Tongue (tissue), 2 donors: ENCODE measurements around the gene CNGB1. TPM values are rescaled to one million over a fixed set of nuclear protein-coding genes. Genes with fewer than 3 reads are reported as not detected.
"Not testable (repeated sequence)": the region's sequence is repeated elsewhere in the genome, so short reads cannot be mapped to it uniquely, and the experiment has no call there.

Experiments used
- DNase-seq: peaks from one replicate; pipeline ENCODE4 v3.0.0-alpha.2; 2015
- total RNA-seq: library from RNA; depleted of rRNA; stranded (reverse); fragments of >200 nt; gene quantifications from one replicate; pipeline ENCODE4 v1.2.3, GENCODE V29; 2014

CNGB1 gene
- total RNA-seq, 1 donor from 2014 or later = 0.41 TPM

DNA sequence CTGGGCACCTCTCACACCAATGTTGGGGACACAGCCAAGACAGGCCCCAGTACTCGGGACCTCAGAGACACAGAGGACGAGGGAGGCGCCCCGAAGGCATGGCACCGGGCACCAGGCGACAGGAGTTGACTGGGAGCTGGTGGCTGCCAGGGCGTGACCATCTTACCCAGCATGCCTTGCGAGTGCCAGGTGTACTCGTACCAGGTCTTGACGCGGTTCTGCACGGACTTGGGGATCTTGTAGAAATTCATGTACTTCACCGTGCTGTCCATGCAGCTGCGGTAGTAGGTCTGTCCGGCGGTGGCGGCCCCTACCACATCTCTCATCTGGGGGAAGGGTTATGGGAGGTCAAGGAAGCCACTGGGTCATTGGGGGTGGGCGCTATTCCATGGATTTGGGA is 67.3 kb downstream of the CNGB1 start:
- DNase-seq = no peak

DNA sequence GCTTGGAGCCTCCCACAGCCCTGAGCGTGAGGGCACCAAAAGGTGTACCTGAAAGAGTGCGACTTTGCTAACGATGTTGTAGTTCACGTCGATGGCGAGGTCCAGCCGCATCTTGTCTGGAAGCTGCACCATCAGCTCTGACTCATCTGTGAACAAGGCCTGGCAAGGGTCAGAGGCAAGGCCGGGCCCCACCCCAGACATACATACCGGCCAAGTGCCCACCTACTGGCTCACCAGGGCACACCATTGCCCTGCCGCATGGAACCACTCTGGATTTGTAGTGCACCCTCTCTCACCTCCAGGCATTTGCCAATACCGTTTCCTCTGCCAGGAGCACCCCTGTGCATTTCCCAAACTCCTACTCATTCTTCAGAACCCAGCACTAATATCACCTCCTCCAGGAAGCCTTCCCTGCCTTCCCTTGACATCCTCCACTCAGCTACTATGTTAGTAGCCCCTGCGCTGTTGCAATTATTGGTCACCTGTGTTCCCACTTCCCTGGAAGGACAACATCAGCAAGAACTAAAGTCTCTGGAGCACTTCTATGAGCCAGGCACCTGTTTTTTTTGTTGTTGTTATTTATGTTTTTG is 69.4 kb downstream of the CNGB1 start:
- DNase-seq = no peak

DNA sequence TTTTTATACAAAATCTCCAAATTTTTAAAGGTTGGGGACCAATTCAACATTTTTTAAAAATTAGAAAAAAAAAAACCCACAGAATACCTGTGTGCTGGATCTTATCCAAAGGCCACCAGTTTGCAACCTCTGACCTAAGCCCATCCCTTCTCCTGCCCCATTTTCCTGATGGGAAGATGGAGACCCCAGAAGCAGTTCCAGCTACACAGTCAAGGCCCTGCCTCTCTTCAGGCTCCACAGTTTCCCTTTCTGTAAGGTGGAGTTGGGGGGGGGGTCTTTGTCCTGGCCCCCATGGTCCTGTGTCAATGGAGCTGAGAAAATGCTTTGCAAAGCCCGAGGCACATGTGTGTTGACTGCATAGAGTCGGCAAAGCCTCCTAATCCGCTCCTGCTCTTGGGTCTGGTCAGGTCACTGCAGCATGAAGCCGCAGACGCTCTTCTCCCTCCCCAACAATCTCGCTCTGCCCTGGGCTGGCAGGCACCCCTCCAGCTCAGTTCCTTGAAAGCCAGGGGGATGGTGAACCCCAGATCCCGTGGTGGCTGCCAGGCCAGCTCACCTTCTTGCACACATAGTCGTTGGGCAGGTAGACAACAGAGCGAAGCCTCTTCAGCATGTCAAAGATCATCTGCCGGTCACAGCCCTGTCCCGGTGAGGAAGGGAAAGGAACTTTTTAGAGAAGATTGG is 70.0 kb downstream of the CNGB1 start:
- no peak for DNase-seq

DNA sequence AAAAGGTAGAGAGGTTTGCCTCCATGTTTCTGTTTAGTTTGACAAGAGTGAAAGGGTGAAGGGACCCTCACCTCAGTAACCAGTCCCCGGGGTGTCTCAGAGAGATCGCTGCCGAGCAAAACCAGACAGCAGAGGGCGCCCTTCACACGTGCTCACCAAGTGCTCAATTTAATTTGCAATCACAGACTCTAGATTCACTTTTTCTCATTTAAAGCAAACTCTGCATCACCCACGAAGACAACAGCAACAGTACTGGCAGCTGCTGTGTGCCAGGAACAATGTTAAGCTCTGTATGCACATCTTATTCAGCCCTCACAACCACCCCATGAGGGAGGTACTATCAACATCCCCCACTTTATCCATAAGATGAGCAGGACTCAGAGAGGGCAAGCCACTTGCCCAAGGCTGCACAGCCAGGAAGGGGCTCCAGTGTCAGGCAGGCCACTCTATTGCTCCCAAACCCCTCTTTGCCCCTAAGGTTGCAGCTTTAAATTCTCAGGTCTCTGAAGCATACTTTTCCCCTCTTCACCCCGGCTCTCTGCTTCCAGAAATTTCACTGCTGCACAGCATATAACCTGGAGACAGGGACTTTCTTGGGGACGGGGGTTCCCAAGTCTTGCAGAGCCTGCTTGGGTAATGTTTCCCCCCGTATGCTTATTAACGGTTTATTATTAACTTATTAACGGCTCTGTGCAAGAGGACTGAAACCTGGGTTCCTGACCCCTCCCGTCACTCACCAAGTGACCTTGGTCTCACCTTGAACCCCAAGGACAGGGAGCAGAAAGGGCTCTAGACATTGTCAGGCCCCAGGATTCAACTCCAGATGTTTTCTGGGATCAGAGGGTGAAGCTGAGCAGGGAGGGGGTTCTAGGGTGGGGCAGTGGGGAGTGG is 70.9 kb downstream of the CNGB1 start:
- DNase-seq = peak; percentile 80

DNA sequence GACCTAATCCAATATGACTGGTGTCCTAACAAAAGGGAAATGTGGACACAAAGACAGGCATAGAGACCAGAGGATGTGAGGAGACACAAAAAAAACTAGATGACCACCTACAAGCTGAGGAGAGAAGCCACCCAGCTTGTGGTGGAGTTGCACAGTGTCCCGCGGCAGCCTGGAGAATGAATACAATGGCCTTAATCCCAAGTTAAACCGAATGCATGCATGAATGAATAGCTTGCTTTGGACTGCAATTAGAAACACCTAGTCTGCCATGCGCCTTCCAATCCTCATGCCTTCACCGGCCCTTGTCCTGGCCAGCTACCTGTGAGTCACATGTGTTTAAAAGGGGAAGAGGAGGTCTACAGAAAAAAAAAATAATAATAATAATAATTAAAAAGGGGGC is 72.0 kb downstream of the CNGB1 start:
- no peak for DNase-seq

DNA sequence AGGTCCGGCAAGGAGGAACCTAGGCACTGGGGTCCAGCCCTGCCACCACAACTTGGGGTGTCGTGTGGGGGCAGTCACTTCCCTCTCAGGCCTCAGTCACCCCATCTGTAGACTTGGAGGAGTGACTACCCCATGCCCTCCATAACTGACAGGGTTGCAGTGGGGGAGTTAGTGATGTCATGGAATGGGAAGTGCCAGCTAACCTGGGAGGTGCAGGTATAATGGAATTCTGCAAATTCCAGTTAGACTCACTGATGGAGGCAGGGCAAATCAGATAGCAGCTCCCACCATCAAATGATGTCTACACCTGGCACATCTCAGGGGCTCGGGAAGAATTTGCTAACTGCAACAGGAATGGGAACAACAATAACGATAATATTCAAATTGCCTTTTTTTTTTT is 72.9 kb downstream of the CNGB1 start:
- no peak for DNase-seq

DNA sequence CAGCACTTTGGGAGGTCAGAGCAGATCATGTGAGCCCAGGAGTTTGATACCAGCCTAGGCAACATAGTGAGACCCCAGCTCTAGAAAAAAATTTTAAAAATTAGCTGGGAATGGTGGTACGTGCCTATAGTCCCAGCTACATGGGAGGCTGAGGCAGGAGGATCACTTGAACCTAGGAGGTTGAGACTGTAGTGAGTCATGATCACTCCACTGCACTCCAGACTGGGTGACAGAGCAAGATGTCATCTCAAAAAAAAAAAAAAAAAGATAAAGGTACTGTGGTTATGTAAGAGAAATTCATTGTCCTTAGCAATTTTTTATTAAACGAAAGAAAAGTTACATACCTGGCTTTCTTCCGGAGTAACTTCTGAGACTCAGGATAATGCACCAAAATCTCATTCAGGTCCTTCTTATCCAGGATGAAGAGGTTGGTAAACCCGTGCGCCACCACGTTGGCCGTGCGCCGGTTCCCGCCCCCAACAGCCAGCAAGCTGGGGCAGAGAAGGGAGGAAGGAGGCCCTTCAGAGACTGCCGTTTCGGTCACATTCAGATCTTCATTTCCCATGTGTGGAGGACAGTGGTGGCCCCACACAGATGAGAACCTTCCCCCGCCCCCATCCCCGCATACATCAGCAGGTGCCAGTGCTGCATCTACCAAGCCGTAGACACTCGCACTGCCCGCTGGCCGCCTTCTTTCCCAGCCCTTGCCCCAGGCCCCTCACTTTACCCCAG is 73.7 kb downstream of the CNGB1 start:
- DNase-seq = no peak

DNA sequence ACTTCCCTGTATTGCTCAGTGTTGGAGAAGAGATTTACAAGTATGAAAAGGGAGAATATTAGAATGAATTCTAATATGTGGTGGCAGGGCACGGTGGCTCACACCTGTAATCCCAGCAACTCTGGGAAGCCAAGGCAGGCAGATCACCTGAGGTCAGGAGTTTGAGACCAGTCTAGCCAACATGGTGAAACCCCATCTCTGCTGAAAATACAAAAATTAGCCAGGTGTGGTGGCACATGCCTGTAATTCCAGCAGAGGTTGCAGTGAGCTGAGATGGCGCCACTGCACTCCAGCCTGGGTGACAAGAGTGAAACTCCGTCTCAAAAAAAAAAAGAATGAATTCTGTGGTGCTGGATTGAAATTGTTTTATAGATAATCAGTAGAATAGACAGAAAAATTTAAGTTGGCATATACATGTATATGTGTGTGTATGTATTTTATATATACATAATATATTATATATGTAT is 75.8 kb downstream of the CNGB1 start:
- DNase-seq = not testable (repeated sequence)

DNA sequence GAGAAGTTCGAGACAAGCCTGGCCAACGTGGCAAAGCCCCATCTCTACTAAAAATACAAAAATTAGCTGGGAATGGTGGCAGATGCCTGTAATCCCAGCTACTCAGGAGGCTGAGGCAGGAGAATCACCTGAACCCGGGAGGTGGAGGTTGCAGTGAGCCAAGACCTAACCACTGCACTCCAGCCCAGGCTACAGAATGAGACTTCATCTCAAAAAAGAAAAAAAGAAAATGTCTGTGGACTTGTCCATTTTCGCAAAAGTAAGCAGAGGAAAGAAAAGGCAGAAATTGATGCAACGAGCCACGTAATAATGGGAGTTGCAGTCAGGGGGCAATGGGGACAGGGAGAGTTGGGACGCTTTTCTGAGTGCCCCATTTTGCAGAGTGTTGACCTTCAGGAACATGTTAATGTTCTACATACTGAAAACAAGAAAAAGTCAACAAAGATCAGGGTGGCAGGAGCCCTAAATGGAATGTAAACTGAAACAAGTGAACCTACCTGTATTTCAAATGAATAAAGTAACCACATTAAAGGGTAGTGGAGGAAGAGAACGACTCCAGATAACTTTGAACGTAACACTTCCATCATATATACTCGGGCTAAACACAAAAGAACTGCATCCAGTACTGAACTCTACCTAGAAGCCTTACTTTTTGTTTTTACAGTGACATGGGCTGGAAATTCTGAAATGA is 76.4 kb downstream of the CNGB1 start:
- DNase-seq = no peak

DNA sequence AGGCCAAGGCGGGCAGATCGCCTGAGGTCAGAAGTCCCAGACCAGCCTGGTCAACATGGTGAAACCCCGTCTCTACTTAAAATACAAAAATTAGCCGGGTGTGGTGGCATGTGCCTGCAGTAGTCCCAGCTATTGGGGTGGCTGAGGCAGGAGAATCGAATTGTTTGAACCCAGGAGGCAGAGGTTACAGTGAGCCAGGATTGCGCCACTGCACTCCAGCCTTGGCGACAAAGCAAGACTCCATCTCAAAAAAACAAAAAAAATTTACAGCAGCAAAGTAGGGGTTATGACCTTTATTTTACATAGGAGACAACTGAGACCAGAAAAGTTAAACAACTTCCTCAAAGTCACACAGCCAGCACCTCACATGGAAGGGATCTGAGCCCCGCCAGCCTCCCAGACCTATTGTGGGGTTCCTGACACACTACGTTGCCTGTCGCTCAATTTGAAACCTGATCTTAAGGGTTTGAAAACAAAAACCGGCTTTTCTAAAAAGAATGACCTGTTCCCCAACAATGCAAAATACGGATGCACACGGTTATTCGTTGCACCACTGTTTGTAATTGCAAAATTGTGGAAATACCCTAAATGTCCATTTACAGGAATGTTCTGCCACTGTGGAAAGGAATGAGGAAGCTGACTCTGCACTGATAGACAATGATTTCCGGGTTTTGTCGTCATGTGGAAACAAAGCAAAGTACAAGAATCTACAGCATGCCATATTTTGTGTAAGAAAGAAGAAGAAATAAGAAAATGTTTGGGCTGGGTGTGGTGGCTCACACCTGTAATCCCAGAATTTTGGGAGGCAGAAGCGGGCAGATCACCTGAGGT is 77.2 kb downstream of the CNGB1 start:
- no peak for DNase-seq

DNA sequence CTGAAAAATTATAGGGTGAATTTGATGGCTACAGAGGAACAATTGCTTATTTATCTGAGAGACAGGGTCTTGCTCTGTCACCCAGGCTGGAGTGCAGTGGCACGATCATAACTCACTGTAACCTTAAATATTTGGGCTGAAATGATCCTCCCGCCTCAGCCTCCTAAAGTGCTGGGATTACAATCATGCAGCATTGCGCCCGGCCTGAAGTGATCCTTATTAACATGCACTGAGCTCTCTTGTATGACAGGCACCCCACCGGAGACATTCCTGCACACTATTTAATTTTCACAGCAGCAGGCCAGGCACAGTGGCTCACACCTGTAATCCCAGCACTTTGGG is 77.7 kb downstream of the CNGB1 start:
- no peak for DNase-seq

DNA sequence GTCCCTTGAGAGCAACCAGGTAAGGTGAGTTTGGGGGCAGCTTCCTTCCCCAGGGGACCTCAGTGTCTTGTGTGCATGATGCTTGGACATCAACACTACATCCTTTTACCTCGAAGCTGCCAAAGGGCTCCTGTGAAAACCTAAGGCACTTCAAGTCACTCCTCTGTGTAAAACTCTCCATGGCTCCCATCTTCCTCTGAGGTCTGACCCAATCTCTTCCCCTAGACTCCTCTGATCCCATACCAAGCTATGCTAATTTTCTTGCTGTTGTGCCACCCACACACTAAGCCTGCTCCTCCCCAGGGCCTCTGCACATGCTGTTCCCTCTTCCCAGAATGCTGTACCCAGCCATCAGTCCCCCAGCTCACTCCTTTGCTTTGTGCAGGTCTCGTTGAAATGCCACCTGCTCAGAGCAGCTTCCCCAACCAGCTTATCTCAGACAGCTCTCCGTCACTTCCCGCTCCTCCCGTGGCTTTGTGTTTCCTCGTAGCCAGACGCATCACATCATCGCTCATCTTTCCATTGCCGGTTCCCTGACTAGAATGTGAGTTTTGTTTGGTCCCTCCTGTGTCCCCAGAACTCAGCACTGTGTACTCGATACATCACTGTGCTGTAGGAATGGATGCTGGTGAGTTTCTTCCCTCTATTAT is 78.4 kb downstream of the CNGB1 start:
- no peak for DNase-seq

DNA sequence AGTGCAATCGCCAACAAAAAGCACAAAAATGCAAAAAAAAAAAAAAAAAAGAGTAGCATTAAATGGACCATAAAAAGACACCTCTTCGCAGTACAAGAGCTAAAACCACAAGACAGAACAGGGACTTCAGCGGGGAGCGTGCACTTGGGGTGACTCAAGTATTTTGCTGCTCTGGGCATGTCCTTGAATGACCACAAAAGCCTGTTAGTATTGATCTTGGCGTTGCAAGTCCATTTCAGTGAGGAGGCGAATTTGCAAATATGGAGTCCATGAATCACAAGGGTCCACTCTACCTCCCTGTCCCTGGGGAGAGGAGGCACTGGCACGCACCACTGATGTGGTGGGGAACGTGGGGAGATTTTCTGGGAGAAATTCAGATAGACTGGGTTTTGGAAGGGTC is 78.9 kb downstream of the CNGB1 start:
- DNase-seq = no peak

DNA sequence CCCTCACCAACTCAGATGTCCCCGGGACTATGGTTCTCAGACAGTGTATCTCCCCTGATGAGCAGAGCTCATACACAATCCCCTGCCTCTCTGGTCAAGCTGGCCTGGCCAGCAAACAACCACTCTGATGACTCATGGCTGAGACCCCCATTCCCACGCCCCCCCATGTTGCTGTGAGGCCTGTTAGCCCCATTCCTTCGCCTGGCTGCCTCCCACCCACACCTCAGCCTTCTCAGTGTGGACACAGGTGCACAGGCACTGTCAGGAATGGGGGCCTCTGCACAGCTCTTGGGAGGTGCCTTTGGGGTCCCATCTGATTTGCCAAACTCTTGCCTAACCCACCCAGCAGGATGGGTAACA is 80.2 kb downstream of the CNGB1 start:
- DNase-seq = no peak

DNA sequence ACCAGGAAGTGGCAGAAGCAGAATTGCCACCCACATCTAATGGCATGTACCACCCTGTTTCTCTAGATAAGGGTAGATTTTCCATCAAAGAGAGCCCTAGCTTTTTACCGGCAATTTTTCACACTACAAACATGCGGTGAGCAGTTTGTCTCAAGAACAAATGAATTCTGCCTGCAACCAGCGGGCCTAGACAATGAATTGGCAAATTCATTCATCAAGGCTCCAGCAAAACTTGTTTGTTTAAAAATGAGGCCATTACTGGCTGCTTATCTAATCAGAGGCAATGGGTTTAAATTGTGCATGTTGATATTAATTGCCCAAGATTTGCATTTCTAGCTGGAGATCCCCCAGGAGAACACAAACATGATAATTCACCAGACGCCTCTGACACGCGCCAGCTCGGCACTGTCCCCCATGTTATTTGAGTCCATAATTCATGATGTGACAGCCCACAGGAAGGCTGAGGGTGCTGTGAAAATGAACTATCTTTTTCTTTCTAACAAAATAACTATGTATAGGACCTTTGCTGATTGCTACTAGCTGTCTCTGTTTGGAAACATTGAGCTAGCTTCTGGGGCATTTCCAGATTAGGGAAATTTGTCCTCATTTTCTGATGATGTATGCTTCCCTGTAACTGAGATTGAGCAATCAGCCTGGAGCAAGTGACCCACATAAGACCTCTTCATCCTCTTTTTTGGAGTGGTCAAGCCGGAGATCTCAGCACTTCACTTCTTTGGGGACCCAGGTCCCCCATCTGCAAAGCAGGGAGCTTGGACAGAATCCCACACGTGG is 80.8 kb downstream of the CNGB1 start:
- DNase-seq = no peak

DNA sequence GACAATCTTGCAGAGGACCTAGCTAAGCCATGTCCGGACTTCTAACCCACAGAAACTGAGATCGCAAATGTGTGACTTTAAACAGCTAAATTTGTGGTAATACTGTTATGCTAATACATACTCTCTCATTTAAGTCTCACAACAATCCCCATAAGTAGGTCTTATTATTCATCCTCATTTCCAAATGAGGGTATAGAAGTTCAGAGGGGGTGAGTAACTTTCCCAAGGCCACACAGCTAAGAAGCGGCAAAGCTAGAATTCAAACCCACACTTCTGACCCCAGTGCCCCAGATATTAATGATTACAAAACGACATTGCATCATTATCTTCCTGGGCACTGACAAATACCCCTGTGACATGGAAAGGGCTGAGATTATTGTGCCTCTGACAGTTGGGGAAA is 81.4 kb downstream of the CNGB1 start:
- no peak for DNase-seq

DNA sequence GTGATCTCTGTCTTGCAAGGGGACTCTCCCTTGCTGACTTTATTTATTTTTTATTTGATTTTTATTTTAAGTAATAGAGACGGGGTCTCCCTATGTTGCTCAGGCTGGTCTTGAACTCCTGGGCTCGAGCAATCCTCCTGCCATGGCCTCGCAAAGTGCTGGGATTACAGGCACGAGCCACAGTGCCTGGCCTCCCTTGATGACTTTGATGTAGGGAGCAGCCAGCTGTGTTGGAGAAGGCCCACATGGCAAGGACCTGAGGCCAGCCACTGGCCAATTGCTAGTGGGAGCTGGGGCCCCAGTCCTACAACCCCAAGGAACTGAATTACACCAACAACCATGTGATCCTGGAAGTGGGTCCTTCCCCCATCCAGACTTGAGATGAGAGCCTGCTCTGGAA is 81.8 kb downstream of the CNGB1 start:
- DNase-seq = no peak

DNA sequence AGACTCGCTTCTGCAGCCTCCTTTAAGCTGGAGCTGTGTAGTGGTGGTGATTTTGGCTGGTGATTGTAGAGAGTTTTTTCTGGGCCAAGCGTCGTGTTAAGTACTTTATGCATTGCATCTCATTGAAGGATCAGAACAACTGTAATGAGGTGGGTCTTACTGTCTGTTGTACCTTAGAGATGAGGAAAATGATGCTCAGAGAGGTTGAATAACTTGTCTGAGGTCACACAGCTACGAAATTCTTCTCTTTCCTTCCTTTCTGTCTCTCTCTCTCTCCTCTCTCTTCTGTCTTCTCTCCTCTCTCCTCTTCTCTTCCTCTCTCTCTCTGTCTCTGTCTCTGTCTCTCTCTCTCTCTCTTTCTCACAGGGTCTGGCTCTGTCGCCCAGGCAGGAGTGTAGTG is 82.8 kb downstream of the CNGB1 start:
- DNase-seq = no peak

DNA sequence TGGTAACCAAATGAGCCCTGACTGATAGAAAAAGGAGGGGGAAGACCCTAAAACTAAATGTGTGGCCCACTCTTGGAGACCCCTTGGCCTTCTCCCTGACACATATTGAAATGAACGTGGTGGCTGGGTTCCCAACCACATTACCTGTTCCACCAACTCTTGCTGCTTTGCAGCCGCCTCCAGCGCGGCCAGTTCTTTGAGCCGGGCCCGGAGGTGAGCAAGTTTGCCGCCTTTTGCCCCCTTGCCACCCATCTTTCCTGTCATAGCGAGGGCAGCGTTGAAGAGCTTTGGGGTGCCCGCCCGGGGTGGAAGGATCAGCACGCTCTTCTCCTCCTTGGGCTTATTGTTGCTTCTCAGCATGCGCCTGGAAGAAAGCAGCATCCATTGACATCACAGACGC is 83.2 kb downstream of the CNGB1 start:
- no peak for DNase-seq

DNA sequence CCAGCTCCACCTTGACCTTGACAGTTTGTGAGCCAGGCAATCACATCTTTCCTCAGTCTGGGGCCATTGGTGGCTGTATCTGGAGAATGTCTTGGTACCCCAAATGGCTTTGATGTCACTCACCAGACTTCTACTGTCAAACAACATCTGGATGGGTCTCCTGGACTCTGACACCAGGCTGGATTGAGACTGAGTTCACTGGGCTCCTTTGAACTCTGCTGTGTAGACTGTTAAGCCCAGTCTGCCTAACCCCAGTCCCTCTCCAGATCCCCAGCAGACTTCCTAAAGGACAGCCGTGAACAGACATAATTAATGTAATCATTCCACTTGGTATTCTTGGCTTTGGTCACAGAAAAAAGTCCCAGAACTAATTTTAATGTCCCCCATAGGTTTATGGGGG is 84.5 kb downstream of the CNGB1 start:
- no peak for DNase-seq
